GM12878 (cell line): ENCODE results near the gene ZNF768.

Experiments
- CTCF ChIP-seq, 3 experiments: IDR thresholded peaks in 2 of 3; conservative IDR thresholded peaks in 1 of 3; 2 replicates each; pipeline ENCODE4 v1.5.1; 2011; ENCODE audit warnings: low read depth in 3 of 3, low read length in 3 of 3, mild to moderate bottlenecking in 3 of 3, control low read depth in 2 of 3, moderate library complexity in 2 of 3, inconsistent platforms in 1 of 3, mixed read lengths in 1 of 3; ENCODE audit not compliant: control insufficient read depth in 2 of 3, insufficient read depth in 1 of 3; ENCODE audit errors: extremely low read depth in 1 of 3
- EZH2 ChIP-seq: IDR thresholded peaks from 2 replicates; pipeline ENCODE4 v1.6.1; 2012; ENCODE audit warnings: low read depth, mild to moderate bottlenecking, control low read depth, inconsistent platforms, low read length, borderline replicate concordance; ENCODE audit not compliant: control insufficient read depth
- TF ChIP-seq, protein P1 (sequence below): fragments of 450-650 bp; IDR thresholded peaks from 2 replicates; pipeline ENCODE4 v1.6.1; 2018; ENCODE audit warnings: borderline replicate concordance, mild to moderate bottlenecking; ENCODE audit not compliant: partially characterized antibody

DNA sequence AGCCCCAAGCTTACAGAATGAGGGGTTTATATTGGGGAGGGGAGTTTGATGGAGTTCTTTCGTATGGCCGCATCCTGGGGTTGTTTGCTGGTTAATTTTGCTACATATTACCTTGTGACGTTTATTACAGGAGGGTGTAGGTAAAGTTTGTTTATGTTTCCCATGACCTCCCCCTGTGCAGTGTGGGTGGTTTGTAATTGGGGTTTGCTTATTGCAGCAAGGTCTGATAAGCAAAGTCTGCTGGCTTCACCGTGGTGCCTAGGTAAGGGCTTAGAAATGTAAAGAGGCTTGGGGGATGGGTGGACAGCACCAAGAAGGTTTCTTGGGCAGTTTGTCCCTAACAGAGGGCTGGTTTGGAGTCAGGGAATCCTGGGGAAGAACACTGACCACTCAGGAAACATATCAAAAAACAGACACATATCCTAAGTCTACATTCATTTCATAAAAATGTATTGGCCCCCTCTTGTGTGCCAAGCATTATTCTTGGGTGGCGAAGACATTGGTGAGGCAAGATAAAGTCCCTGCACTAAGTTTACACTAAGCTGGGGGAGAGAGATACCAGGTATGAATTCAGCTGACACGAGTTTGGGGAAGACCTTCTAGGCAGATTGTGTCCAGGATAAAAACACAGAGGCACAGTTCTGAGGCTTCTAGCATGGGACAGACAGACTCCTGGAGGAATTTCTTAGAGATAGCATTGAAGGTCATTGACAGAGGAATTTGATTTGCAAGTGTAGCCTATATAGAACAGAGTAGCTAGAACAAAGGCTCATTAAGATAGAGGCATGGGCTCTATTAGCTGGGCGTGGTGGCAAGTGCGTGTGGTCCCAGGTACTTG lies 22.3 kb upstream of the ZNF768 start:
- TF ChIP-seq CTCF (IDR thresholded peaks at IDR 0.05 in 2 of 3, conservative IDR thresholded peaks at IDR 0.05 in 1 of 3; ENCODE audit: control insufficient read depth in 2 of 3, extremely low read depth in 1 of 3, insufficient read depth in 1 of 3, low read depth in 3 of 3, low read length in 3 of 3) (no peak), EZH2 (no peak)
- TF ChIP-seq, protein P1, sequence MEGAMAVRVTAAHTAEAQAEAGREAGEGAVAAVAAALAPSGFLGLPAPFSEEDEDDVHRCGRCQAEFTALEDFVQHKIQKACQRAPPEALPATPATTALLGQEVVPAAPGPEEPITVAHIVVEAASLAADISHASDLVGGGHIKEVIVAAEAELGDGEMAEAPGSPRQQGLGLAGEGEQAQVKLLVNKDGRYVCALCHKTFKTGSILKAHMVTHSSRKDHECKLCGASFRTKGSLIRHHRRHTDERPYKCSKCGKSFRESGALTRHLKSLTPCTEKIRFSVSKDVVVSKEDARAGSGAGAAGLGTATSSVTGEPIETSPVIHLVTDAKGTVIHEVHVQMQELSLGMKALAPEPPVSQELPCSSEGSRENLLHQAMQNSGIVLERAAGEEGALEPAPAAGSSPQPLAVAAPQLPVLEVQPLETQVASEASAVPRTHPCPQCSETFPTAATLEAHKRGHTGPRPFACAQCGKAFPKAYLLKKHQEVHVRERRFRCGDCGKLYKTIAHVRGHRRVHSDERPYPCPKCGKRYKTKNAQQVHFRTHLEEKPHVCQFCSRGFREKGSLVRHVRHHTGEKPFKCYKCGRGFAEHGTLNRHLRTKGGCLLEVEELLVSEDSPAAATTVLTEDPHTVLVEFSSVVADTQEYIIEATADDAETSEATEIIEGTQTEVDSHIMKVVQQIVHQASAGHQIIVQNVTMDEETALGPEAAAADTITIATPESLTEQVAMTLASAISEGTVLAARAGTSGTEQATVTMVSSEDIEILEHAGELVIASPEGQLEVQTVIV = no peak
